CD4-positive, alpha-beta T cell treated with Interleukin-10 for 1 hour (primary cell): ENCODE data around the gene C14orf119.

Experiments
- DNase-seq: peaks from one replicate; pipeline ENCODE4 v3.0.0-alpha.2; 2020

Gene C14orf119, protein sequence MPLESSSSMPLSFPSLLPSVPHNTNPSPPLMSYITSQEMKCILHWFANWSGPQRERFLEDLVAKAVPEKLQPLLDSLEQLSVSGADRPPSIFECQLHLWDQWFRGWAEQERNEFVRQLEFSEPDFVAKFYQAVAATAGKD

GRCh38 chr14:23095196-23096108 is at the start of gene C14orf119:
Gene C14orf119, plus strand, starts transcription at chr14:23095505. Its CDS starts 2,154 bp downstream, at chr14:23097659.
- peak; percentile 100 for DNase-seq

GRCh38 chr14:23047034-23047634 is 48.2 kb upstream of the C14orf119 start:
- no peak for DNase-seq

DNA sequence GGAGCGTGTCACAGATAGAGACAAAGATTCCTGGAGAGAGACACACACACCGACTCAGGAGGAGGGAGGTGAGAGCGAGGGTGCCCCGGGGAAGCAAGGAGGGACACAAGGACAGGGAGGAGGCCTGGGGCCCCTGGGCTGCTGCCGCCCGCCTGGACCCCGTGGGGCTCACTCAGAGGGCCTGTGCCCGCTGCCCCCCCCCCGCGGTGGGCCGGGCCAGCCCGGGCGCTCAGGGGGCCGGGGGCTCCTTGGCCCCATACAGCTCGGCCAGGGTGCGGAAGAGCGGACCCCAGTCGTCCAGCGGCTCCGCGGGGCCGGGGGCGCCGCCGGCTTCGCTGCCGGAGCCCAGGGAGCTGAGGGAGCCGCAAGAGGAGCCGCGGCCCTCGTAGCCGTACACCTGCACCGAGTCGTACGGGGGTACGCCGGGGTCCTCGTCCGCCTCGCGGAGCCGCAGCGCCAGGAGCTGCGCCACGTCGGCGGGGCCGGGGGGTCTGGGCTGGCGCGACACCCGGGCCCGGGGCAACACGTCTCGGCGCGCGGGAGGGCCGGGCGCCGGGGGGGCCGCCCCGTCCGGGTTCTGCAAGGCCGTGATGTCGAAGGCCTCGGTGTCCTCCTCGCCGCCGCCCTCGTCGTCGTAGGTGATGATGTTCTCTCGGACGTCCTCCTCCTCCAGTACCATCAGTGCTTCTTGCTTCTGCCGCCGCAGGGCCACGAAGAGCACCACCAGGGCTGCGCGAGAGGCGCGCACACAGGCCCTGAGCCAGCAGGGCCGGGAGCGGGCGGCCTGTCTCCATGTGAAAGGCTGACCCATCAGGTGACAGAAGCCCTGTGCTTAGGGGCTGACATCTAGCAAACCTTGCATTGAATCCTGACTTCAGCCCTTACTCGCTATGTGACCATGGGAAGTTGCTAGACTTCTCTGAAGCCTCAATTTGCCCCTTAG is 47.3 kb upstream of the C14orf119 start:
- DNase-seq: no peak

DNA sequence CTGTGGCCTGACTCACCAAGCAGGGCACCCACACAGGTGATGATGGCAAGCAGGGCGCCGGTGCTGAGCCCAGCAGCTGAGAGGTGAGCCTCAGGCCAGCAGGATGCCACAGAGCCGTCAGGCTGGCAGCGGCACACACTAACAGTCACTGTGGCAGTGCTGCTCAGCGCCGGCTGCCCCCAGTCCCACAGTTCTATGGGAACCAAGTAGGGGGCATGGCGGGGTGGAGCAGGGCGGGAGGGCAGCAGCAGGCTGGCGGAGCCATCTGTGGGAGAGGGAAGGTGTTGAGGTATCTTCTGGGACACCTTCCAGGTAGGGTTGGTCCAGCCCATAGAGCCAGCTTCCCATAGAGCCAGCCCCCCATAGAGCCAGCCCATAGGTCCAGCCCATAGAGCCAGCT is 46.3 kb upstream of the C14orf119 start:
- no peak for DNase-seq

GRCh38 chr14:23051141-23052057 is 43.9 kb upstream of the C14orf119 start:
- no peak for DNase-seq

DNA sequence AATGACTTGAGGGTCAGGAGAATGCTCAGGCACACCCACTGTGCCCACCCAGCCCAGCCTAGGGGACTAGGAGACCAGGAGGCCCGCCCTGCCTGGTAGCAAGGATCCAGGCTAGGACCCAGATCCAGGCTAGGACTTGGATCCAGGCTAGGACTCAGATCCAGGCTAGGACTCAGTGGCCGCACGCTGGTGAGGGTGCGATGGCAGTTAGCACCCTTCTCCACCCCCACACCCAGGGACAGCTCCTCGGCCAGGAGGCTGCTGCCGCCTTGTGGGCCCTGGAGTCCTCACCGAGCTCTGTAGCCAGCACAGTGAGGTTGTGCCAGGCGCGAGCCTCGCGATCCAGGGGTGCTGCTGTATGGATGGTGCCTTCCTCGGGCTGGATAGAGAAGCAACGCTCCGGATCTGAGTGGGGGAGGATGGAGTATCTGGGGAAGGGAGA is 43.1 kb upstream of the C14orf119 start:
- DNase-seq: no peak

GRCh38 chr14:23052671-23053070 is 42.6 kb upstream of the C14orf119 start:
- no peak for DNase-seq

DNA sequence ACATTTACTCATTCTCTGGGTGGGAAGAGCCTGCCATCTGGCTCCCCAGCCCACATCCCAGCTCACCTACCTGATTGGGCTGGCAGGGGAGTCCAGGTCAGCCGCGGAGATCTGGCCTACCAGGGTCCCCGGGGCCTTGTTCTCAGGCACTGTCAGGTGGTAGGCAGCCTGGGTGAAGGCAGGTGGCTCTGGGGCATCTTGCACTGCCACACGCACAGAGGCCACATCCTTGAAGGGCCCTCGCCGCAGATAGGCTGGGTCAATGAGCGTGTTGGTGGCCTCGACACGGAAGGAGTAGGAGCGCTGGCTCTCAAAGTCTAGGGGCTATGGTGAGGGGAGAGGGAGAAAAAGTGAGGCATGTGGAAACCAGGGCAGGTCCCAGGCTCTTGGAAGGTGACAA is 41.9 kb upstream of the C14orf119 start:
- DNase-seq: no peak

GRCh38 chr14:23054000-23054811 is 41.1 kb upstream of the C14orf119 start:
- DNase-seq: no peak

- DNase-seq: no peak
Measured at GRCh38 chr14:23055147-23055550, 40.2 kb upstream of the C14orf119 start.

DNA sequence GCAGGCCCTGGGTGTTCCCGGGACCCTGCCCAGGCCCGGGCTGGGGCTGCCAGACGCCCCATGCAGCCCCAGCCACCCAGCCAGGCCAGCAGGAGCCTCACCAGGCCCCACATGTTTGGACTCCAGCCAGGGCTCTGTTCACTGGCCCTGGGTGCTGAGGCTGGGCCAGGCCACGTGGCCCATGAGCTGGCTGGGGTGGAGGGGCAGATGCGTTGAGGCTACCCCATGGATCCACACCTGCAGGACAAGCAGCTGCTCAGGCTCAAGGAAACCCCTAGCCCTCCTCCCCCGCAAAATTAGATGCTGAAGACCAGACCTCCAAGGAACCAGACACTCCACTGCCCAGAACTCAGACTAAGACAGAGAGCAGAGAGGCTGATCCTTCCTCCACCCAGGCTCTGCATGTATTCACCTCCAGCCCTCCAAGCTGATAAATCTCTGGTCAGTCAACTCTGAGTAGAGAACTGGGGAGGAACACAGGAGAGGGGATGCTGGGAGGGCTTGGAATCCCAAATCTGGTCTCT is 39.6 kb upstream of the C14orf119 start:
- no peak for DNase-seq

- peak; percentile 75 for DNase-seq
Measured at GRCh38 chr14:23056145-23056955, 39.0 kb upstream of the C14orf119 start.

DNA sequence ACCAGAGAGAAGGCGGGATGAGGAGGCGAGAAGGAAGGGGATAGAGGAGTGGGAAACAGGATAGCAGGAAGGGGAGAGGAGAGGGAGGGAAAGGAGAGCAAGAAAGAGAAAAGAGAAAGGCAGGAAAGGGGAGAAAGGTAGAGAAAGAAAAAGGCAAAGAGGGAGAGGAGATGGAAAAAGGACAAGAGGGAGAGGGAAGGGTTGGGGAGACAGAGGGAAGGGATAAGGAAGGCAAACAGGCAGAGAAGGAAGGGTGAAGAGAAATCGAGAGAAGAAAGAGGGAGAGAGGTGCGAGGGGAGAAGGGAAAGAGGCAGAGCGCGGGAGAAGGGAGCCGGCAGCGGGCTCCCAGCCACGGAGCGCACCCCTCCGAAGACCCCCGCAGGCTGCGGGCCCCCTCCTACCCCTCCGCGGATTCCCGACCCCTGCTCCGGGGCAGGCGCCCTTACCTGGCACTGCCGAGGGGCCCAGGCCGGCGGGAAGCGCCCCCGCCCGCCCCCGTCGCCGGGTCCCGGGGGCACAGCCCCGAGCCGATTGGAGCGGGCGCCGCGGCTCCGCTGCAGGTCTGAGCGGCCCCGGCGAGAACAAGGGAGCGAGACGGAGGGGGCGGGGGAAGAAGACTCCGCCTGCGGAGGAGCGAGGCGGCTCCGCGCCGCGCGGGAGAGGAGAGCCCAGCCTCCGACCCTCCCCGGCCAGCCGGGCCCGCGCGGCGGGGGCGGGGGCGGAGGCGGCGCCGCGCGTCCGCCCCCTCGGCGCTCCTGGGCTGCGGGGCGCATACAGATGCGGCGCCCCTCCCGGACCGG is 38.1 kb upstream of the C14orf119 start, which contains the start of gene CDH24:
Gene CDH24, minus strand, starts transcription at position 565 of the 801 bp plus-strand sequence. CDS start 1,787 bp downstream, outside the sequence.
- peak; percentile 73 for DNase-seq

DNA sequence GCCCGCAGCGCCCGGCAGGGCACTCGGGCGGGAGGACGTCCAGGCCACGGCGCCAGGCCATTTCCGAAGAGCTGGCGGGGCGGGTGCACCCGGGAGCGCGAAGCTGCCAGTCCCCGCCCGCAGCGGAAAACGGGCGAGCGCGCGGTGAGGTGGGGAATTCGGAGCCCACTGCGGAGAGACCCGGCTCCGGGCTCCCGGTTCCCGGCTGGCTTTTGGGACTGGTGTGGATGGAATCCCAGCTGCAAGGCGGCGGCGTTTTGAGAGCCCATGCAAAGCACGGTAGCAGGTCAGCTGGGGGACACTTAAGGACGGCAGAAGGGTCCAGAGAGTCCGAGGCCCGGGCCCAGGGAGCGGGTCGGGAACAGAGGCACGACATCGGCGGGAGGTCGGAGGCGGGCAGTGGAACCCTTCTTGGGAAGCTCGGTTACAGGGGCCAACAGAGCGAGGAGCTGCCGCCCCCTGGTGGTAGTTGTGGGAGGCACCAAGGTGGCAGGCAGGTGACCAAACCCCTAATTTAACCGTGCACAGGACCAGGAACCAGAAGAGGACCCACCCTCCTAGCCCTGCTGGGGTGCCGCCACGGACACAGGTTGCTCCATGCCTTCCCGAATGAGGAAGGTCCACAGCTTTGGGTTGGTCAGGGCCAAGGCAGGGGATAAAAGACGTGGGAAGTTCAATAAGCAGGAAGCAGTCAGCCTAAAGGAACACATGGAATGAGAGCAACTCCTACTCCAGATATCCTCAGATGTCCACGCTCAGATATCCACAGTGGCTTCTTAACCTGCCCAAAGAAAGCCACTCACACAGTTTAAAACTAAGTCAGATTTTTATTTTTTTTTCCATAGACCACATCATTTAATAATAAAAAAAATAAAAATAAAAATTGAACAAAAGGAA is 37.3 kb upstream of the C14orf119 start:
- peak; percentile 86 for DNase-seq

GRCh38 chr14:23058654-23059504 is 36.4 kb upstream of the C14orf119 start:
- DNase-seq: no peak

DNA sequence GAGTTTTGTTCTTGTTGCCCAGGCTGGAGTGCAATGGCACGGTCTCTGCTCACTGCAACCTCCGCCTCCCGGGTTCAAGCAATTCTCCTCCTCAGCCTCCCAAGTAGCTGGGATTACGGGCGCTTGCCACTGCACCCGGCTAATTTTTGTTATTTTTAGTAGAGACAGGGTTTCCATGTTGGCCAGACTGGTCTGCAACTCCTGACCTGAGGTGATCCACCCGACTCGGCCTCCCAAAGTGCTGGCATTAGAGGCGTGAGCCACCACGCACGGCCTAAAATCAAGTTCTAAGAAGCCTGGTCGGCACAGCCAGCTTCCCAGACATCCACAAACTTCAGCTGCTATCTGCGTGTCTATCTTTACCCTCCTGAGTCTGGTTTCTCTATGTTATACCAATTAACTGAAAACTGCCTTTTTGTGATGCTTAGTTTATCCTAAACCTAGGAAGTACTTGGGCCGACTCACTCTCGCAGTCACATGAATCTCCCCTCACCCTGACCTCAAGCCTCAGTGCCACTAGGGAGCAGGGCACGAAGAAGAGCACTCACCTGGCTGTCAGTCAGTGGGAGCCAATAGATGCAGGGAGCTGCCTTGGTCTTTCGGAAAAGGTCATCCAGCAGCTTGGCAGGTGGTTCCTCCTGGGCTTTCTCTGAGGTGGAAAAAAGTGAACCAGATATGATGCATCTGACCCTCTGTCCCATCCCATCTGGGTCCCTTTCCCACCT is 34.6 kb upstream of the C14orf119 start:
- DNase-seq: no peak
